ENCODE data around the gene HNRNPA3.
A peak's percentile ranks its signal among the peaks of the same experiment; 100 is the strongest.

HNRNPA3 gene

GRCh38 chr2:177252808-177253531, 40.4 kb downstream of the HNRNPA3 start:
- H2BK12ac ChIP-seq (ENCODE audit: low read length): no peak overlapping the region
- no peak overlapping the region for H3K4me2 ChIP-seq (ENCODE audit: low read length)
- H3K9ac ChIP-seq (ENCODE audit: low read length): peak overlapping the region; percentile 61
- no peak overlapping the region for H2AK5ac ChIP-seq (ENCODE audit: low read length)
- H2AFZ ChIP-seq (ENCODE audit: insufficient read depth, low read length, poor library complexity): no peak overlapping the region
- peaks cover 3 to 7% of the 10 kb centered on the region in 2 experiments for H3K36me3 ChIP-seq (ENCODE audit: control insufficient read depth in 1 of 2, insufficient read depth in 2 of 2, low read length in 2 of 2)
- H3K79me1 ChIP-seq (ENCODE audit: low read length): no peaks in the 10 kb centered on the region
- no peak overlapping the region for H4K12ac ChIP-seq (ENCODE audit: low read depth, low read length)
- H3K4me3 ChIP-seq (ENCODE audit: low read depth, low read length): no peak overlapping the region
- H3K27ac ChIP-seq (ENCODE audit: low read depth, low read length): no peak overlapping the region
- peak overlapping the region; percentile 41 for H3K4ac ChIP-seq (ENCODE audit: low read depth, low read length)
- no peak overlapping the region for H2BK5ac ChIP-seq (ENCODE audit: low read depth, low read length, poor library complexity)
- no peak overlapping the region for H3K14ac ChIP-seq (ENCODE audit: low read length)
- DNase-seq: no peak
- no peak overlapping the region for H4K91ac ChIP-seq (ENCODE audit: low read depth, low read length)
- no CpG with 5 or more reads among the region's 5 CpGs for WGBS (ENCODE audit: extremely low coverage, insufficient coverage, insufficient read length)
- H3K4me1 ChIP-seq (ENCODE audit: control insufficient read depth in 1 of 2, insufficient read depth in 2 of 2, low read length in 2 of 2): peaks cover 16 to 24% of the 10 kb centered on the region in 2 experiments
- H2BK120ac ChIP-seq (ENCODE audit: insufficient read depth, low read length, poor library complexity): no peak overlapping the region
- no peaks in the 10 kb centered on the region for H3K9me3 ChIP-seq (ENCODE audit: insufficient read depth, low read depth, low read length)
- no peak overlapping the region for H4K8ac ChIP-seq (ENCODE audit: low read depth, low read length)
- H3K27me3 ChIP-seq (ENCODE audit: insufficient read depth, low read length): no peaks in the 10 kb centered on the region
- H3K23ac ChIP-seq (ENCODE audit: low read length): no peak overlapping the region
- no peak overlapping the region for H3K18ac ChIP-seq (ENCODE audit: low read length)
- H3K79me2 ChIP-seq (ENCODE audit: control insufficient read depth, insufficient read depth, low read length, poor library complexity): peaks cover 24% of the 10 kb centered on the region

DNA sequence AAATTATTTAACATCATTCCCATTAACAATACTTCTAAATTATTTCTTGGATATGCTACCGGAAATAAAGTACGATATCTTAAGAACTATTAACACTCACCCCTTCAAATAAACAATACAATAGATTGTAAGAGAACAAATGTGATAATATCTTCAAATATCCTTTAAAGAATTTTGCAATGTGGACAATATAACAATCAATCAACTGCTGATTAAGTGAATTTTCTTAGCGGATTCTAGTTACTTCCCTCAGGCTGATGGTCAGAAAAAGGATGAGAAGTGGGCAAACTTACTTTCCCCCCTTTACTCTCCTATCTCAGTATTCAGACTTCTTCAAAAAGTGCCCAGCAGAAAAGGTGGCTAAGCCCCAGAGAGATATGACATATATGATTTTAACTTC, 41.1 kb downstream of the HNRNPA3 start:
- H3K9me3 ChIP-seq (ENCODE audit: insufficient read depth, low read depth, low read length): no peaks in the 10 kb centered on the region
- no peak overlapping the region for H3K27ac ChIP-seq (ENCODE audit: low read depth, low read length)
- H3K9ac ChIP-seq (ENCODE audit: low read length): no peak overlapping the region
- no peak overlapping the region for H4K91ac ChIP-seq (ENCODE audit: low read depth, low read length)
- H3K36me3 ChIP-seq (ENCODE audit: control insufficient read depth in 1 of 2, insufficient read depth in 2 of 2, low read length in 2 of 2): peaks cover 3 to 5% of the 10 kb centered on the region in 2 experiments
- WGBS (ENCODE audit: extremely low coverage, insufficient coverage, insufficient read length): no CpG with 5 or more reads among the region's 3 CpGs
- no peak overlapping the region for H4K8ac ChIP-seq (ENCODE audit: low read depth, low read length)
- H3K4me2 ChIP-seq (ENCODE audit: low read length): no peak overlapping the region
- no peak overlapping the region for H2AK5ac ChIP-seq (ENCODE audit: low read length)
- no peak overlapping the region for H3K23ac ChIP-seq (ENCODE audit: low read length)
- no peak overlapping the region for H2BK5ac ChIP-seq (ENCODE audit: low read depth, low read length, poor library complexity)
- H3K18ac ChIP-seq (ENCODE audit: low read length): no peak overlapping the region
- H2AFZ ChIP-seq (ENCODE audit: insufficient read depth, low read length, poor library complexity): no peak overlapping the region
- no peak for DNase-seq
- H3K4ac ChIP-seq (ENCODE audit: low read depth, low read length): no peak overlapping the region
- H3K27me3 ChIP-seq (ENCODE audit: insufficient read depth, low read length): no peaks in the 10 kb centered on the region
- H3K14ac ChIP-seq (ENCODE audit: low read length): no peak overlapping the region
- H3K79me2 ChIP-seq (ENCODE audit: control insufficient read depth, insufficient read depth, low read length, poor library complexity): peaks cover 23% of the 10 kb centered on the region
- H2BK120ac ChIP-seq (ENCODE audit: insufficient read depth, low read length, poor library complexity): no peak overlapping the region
- peaks cover 16 to 24% of the 10 kb centered on the region in 2 experiments for H3K4me1 ChIP-seq (ENCODE audit: control insufficient read depth in 1 of 2, insufficient read depth in 2 of 2, low read length in 2 of 2)
- H3K79me1 ChIP-seq (ENCODE audit: low read length): no peaks in the 10 kb centered on the region
- no peak overlapping the region for H3K4me3 ChIP-seq (ENCODE audit: low read depth, low read length)
- no peak overlapping the region for H2BK12ac ChIP-seq (ENCODE audit: low read length)
- no peak overlapping the region for H4K12ac ChIP-seq (ENCODE audit: low read depth, low read length)

GRCh38 chr2:177254433-177255226, 42.0 kb downstream of the HNRNPA3 start:
- H3K9ac ChIP-seq (ENCODE audit: low read length): no peak overlapping the region
- no CpG with 5 or more reads among the region's 11 CpGs for WGBS (ENCODE audit: extremely low coverage, insufficient coverage, insufficient read length)
- H2BK12ac ChIP-seq (ENCODE audit: low read length): no peak overlapping the region
- no peak overlapping the region for H2AFZ ChIP-seq (ENCODE audit: insufficient read depth, low read length, poor library complexity)
- no peak overlapping the region for H2BK120ac ChIP-seq (ENCODE audit: insufficient read depth, low read length, poor library complexity)
- no peak overlapping the region for H3K23ac ChIP-seq (ENCODE audit: low read length)
- H3K36me3 ChIP-seq (ENCODE audit: control insufficient read depth in 1 of 2, insufficient read depth in 2 of 2, low read length in 2 of 2): peaks cover 0 to 3% of the 10 kb centered on the region in 2 experiments
- peaks cover 16 to 24% of the 10 kb centered on the region in 2 experiments for H3K4me1 ChIP-seq (ENCODE audit: control insufficient read depth in 1 of 2, insufficient read depth in 2 of 2, low read length in 2 of 2)
- H2BK5ac ChIP-seq (ENCODE audit: low read depth, low read length, poor library complexity): no peak overlapping the region
- no peaks in the 10 kb centered on the region for H3K27me3 ChIP-seq (ENCODE audit: insufficient read depth, low read length)
- no peaks in the 10 kb centered on the region for H3K79me1 ChIP-seq (ENCODE audit: low read length)
- no peak overlapping the region for H3K18ac ChIP-seq (ENCODE audit: low read length)
- H3K14ac ChIP-seq (ENCODE audit: low read length): no peak overlapping the region
- no peak overlapping the region for H2AK5ac ChIP-seq (ENCODE audit: low read length)
- H3K4me2 ChIP-seq (ENCODE audit: low read length): peak overlapping the region; percentile 6
- peaks cover 22% of the 10 kb centered on the region for H3K79me2 ChIP-seq (ENCODE audit: control insufficient read depth, insufficient read depth, low read length, poor library complexity)
- no peak overlapping the region for H4K8ac ChIP-seq (ENCODE audit: low read depth, low read length)
- H3K4me3 ChIP-seq (ENCODE audit: low read depth, low read length): no peak overlapping the region
- no peak overlapping the region for H4K12ac ChIP-seq (ENCODE audit: low read depth, low read length)
- H3K9me3 ChIP-seq (ENCODE audit: insufficient read depth, low read depth, low read length): no peaks in the 10 kb centered on the region
- H4K91ac ChIP-seq (ENCODE audit: low read depth, low read length): no peak overlapping the region
- peak overlapping the region; percentile 2 for H3K27ac ChIP-seq (ENCODE audit: low read depth, low read length)
- DNase-seq: peak; percentile 37 to 61
- peak overlapping the region; percentile 80 for H3K4ac ChIP-seq (ENCODE audit: low read depth, low read length)

DNA sequence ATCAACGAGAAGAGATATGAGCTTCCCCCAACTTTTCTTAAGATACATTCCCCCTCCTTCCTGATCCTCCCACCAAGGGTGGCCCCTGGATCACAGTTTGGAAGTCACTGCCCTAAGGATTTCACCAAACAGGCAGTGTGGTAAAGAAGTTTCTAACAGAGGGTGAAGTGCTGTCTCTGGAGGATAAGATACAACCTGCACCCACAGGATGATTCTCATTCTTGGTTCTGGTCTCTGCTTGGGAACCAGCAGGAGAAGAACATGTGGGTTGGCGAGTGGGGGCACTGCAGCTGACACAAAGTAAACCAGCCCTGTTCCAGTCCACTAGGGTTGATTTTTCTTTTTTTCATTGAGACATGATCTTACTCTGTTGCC, 42.6 kb downstream of the HNRNPA3 start:
- H3K23ac ChIP-seq (ENCODE audit: low read length): no peak overlapping the region
- H2AK5ac ChIP-seq (ENCODE audit: low read length): no peak overlapping the region
- H4K12ac ChIP-seq (ENCODE audit: low read depth, low read length): no peak overlapping the region
- peaks cover 22% of the 10 kb centered on the region for H3K79me2 ChIP-seq (ENCODE audit: control insufficient read depth, insufficient read depth, low read length, poor library complexity)
- no peaks in the 10 kb centered on the region for H3K9me3 ChIP-seq (ENCODE audit: insufficient read depth, low read depth, low read length)
- H3K27me3 ChIP-seq (ENCODE audit: insufficient read depth, low read length): no peaks in the 10 kb centered on the region
- H3K4me2 ChIP-seq (ENCODE audit: low read length): peak overlapping the region; percentile 6
- H3K79me1 ChIP-seq (ENCODE audit: low read length): no peaks in the 10 kb centered on the region
- peaks cover 16 to 24% of the 10 kb centered on the region in 2 experiments for H3K4me1 ChIP-seq (ENCODE audit: control insufficient read depth in 1 of 2, insufficient read depth in 2 of 2, low read length in 2 of 2)
- H3K36me3 ChIP-seq (ENCODE audit: control insufficient read depth in 1 of 2, insufficient read depth in 2 of 2, low read length in 2 of 2): peaks cover 0 to 3% of the 10 kb centered on the region in 2 experiments
- WGBS (ENCODE audit: extremely low coverage, insufficient coverage, insufficient read length): no CpG with 5 or more reads among the region's 2 CpGs
- DNase-seq: peak; percentile 10 to 57
- H4K8ac ChIP-seq (ENCODE audit: low read depth, low read length): no peak overlapping the region
- no peak overlapping the region for H2BK120ac ChIP-seq (ENCODE audit: insufficient read depth, low read length, poor library complexity)
- H3K4me3 ChIP-seq (ENCODE audit: low read depth, low read length): no peak overlapping the region
- H4K91ac ChIP-seq (ENCODE audit: low read depth, low read length): no peak overlapping the region
- H2BK12ac ChIP-seq (ENCODE audit: low read length): no peak overlapping the region
- H3K18ac ChIP-seq (ENCODE audit: low read length): no peak overlapping the region
- H3K14ac ChIP-seq (ENCODE audit: low read length): no peak overlapping the region
- no peak overlapping the region for H2BK5ac ChIP-seq (ENCODE audit: low read depth, low read length, poor library complexity)
- peak overlapping the region; percentile 3 for H3K27ac ChIP-seq (ENCODE audit: low read depth, low read length)
- no peak overlapping the region for H3K9ac ChIP-seq (ENCODE audit: low read length)
- no peak overlapping the region for H2AFZ ChIP-seq (ENCODE audit: insufficient read depth, low read length, poor library complexity)
- H3K4ac ChIP-seq (ENCODE audit: low read depth, low read length): peak overlapping the region; percentile 80

Measured in trophoblast cell (in vitro differentiated cells and primary cell).